Astrocyte (in vitro differentiated cells and primary cell): ENCODE measurements around the gene ENOX1. TPM values are rescaled to one million over a fixed set of nuclear protein-coding genes. Genes with fewer than 3 reads are reported as not detected.

Source experiments
- DNase-seq: peaks from one replicate; pipeline ENCODE4 v3.0.0-alpha.2; 2010; ENCODE audit warnings: low read depth
- FAIRE-seq: peaks from 2 replicates; lab custom pipeline; 2011; peaks lifted over from hg19 to GRCh38; lab: Jason Lieb, UNC
- H2AFZ ChIP-seq: 2 replicates; pipeline ENCODE4 v1.6.0; 2012; ENCODE audit warnings: low read depth, low read length, inconsistent platforms
- H3K27ac ChIP-seq: 2 replicates; pipeline ENCODE4 v1.5.1; 2011; ENCODE audit warnings: low read depth, low read length, inconsistent platforms
- H3K27me3 ChIP-seq: 2 replicates; pipeline ENCODE4 v1.6.0; 2011; ENCODE audit warnings: low read length, inconsistent platforms; ENCODE audit not compliant: insufficient read depth
- H3K36me3 ChIP-seq: 2 replicates; pipeline ENCODE4 v1.5.1; 2011; ENCODE audit warnings: low read length, inconsistent platforms; ENCODE audit not compliant: insufficient read depth
- H3K4me1 ChIP-seq: 2 replicates; pipeline ENCODE4 v1.5.1; 2011; ENCODE audit warnings: low read length, inconsistent platforms; ENCODE audit not compliant: insufficient read depth
- H3K4me2 ChIP-seq: 2 replicates; pipeline ENCODE4 v1.6.0; 2012; ENCODE audit warnings: low read length, inconsistent platforms
- H3K4me3 ChIP-seq: 2 replicates; pipeline ENCODE4 v1.5.1; 2011; ENCODE audit warnings: low read depth, mild to moderate bottlenecking, low read length, inconsistent platforms; ENCODE audit not compliant: insufficient read depth
- H3K79me2 ChIP-seq: 2 replicates; pipeline ENCODE4 v1.6.0; 2012; ENCODE audit warnings: mild to moderate bottlenecking, low read length, inconsistent platforms; ENCODE audit not compliant: insufficient read depth
- H3K9ac ChIP-seq: 2 replicates; pipeline ENCODE4 v1.6.0; 2012; ENCODE audit warnings: mild to moderate bottlenecking, low read length, inconsistent platforms
- H3K9me3 ChIP-seq: 2 replicates; pipeline ENCODE4 v1.5.1; 2012; ENCODE audit warnings: low read depth, mild to moderate bottlenecking, low read length, inconsistent platforms; ENCODE audit not compliant: insufficient read depth
- H4K20me1 ChIP-seq: 2 replicates; pipeline ENCODE4 v1.6.0; 2012; ENCODE audit warnings: low read length, inconsistent platforms; ENCODE audit not compliant: insufficient read depth
- H3K27ac Mint-ChIP-seq: one replicate; pipeline ENCODE4 v1.8.0; 2021; ENCODE audit warnings: mild to moderate bottlenecking, mixed read lengths; ENCODE audit not compliant: unreplicated experiment
- H3K27me3 Mint-ChIP-seq: one replicate; pipeline ENCODE4 v1.8.0; 2021; ENCODE audit warnings: low read depth, mixed read lengths; ENCODE audit not compliant: unreplicated experiment
- H3K36me3 Mint-ChIP-seq: one replicate; pipeline ENCODE4 v1.8.0; 2021; ENCODE audit warnings: low read depth, mixed read lengths; ENCODE audit not compliant: unreplicated experiment
- H3K4me1 Mint-ChIP-seq: one replicate; pipeline ENCODE4 v1.8.0; 2021; ENCODE audit warnings: low read depth, mixed read lengths; ENCODE audit not compliant: unreplicated experiment
- H3K4me3 Mint-ChIP-seq: one replicate; pipeline ENCODE4 v1.8.0; 2021; ENCODE audit warnings: mild to moderate bottlenecking, moderate library complexity, mixed read lengths; ENCODE audit not compliant: unreplicated experiment
- H3K9me3 Mint-ChIP-seq: one replicate; pipeline ENCODE4 v1.8.0; 2021; ENCODE audit warnings: mild to moderate bottlenecking, mixed read lengths; ENCODE audit not compliant: unreplicated experiment
- EZH2 ChIP-seq: IDR thresholded peaks from 2 replicates; pipeline ENCODE4 v1.6.1; 2012; ENCODE audit warnings: mild to moderate bottlenecking, low read length, inconsistent platforms; ENCODE audit not compliant: insufficient read depth
- total RNA-seq: library from RNA; stranded (reverse); gene quantifications from 2 replicates; pipeline ENCODE4 v1.2.1, GENCODE V29; 2021
- TF ChIP-seq, protein P1 (sequence below): IDR thresholded peaks from 2 replicates; pipeline ENCODE4 v1.5.1; 2011; ENCODE audit warnings: low read depth, mild to moderate bottlenecking, inconsistent platforms, low read length, moderate library complexity; ENCODE audit not compliant: insufficient read depth

The ENOX1 gene
- total RNA-seq, 1 donor from 2014 or later, result 2.3 TPM

- DNase-seq, result peak; percentile 17
- H3K27me3 ChIP-seq, result no peaks in the 10 kb centered on the region
- no peak overlapping the region for H3K9ac ChIP-seq
- H2AFZ ChIP-seq, result no peak overlapping the region
- H3K27ac ChIP-seq, result no peak overlapping the region
- no peak overlapping the region for H3K4me3 Mint-ChIP-seq
- no peaks in the 10 kb centered on the region for H3K4me1 Mint-ChIP-seq
- no peaks in the 10 kb centered on the region for H3K79me2 ChIP-seq
- no peaks in the 10 kb centered on the region for H3K4me1 ChIP-seq
- no peak for TF ChIP-seq EZH2
- TF ChIP-seq, protein P1, sequence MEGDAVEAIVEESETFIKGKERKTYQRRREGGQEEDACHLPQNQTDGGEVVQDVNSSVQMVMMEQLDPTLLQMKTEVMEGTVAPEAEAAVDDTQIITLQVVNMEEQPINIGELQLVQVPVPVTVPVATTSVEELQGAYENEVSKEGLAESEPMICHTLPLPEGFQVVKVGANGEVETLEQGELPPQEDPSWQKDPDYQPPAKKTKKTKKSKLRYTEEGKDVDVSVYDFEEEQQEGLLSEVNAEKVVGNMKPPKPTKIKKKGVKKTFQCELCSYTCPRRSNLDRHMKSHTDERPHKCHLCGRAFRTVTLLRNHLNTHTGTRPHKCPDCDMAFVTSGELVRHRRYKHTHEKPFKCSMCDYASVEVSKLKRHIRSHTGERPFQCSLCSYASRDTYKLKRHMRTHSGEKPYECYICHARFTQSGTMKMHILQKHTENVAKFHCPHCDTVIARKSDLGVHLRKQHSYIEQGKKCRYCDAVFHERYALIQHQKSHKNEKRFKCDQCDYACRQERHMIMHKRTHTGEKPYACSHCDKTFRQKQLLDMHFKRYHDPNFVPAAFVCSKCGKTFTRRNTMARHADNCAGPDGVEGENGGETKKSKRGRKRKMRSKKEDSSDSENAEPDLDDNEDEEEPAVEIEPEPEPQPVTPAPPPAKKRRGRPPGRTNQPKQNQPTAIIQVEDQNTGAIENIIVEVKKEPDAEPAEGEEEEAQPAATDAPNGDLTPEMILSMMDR, result no peak
- H4K20me1 ChIP-seq, result no peaks in the 10 kb centered on the region
- no peaks in the 10 kb centered on the region for H3K36me3 ChIP-seq
- H3K36me3 Mint-ChIP-seq, result no peaks in the 10 kb centered on the region
- no peaks in the 10 kb centered on the region for H3K9me3 Mint-ChIP-seq
- no peak overlapping the region for H3K4me2 ChIP-seq
- H3K4me3 ChIP-seq, result no peak overlapping the region
- no peak overlapping the region for H3K27ac Mint-ChIP-seq
- H3K27me3 Mint-ChIP-seq, result no peaks in the 10 kb centered on the region
- no peaks in the 10 kb centered on the region for H3K9me3 ChIP-seq
- peak; percentile 39 for FAIRE-seq
Measured at GRCh38 chr13:43648733-43649132, 138.0 kb downstream of the ENOX1 start.

DNA sequence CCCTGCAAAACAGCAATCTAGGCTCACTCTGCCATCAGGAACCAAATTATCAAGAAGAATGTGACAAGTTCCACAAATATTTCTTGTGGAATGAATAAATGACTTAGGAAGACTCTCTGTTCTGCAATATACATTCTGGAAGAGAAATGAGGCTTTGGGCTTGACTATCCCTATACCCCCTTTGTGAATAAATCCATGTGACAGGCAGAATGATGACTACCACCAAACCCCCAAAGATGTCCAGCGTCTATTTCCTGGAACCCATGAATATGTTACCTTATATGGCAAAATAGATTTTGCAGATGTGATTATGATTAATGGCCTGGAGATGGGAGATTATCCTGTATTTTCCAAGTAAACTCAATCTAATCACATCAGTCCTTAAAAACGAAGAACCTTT, 139.3 kb downstream of the ENOX1 start:
- H3K27me3 ChIP-seq, result no peaks in the 10 kb centered on the region
- no peak overlapping the region for H3K9ac ChIP-seq
- no peaks in the 10 kb centered on the region for H3K9me3 ChIP-seq
- Mint-ChIP-seq H3K36me3 (no peaks in the 10 kb centered on the region), H3K27ac (no peak overlapping the region), H3K4me1 (no peaks in the 10 kb centered on the region), H3K9me3 (no peaks in the 10 kb centered on the region), H3K4me3 (no peak overlapping the region), H3K27me3 (no peaks in the 10 kb centered on the region)
- no peak overlapping the region for H3K27ac ChIP-seq
- H3K4me3 ChIP-seq, result no peak overlapping the region
- no peaks in the 10 kb centered on the region for H3K79me2 ChIP-seq
- no peaks in the 10 kb centered on the region for H4K20me1 ChIP-seq
- H2AFZ ChIP-seq, result no peak overlapping the region
- no peaks in the 10 kb centered on the region for H3K4me1 ChIP-seq
- DNase-seq, result no peak
- no peak overlapping the region for H3K4me2 ChIP-seq
- no peak for FAIRE-seq
- no peaks in the 10 kb centered on the region for H3K36me3 ChIP-seq
- TF ChIP-seq EZH2, result no peak
- TF ChIP-seq, protein P1, result no peak

GRCh38 chr13:43640476-43640875, 146.3 kb downstream of the ENOX1 start:
- no peaks in the 10 kb centered on the region for H3K4me1 Mint-ChIP-seq
- Histone ChIP-seq H3K79me2 (no peaks in the 10 kb centered on the region), H3K4me2 (no peak overlapping the region), H3K36me3 (no peaks in the 10 kb centered on the region), H2AFZ (no peak overlapping the region), H3K9me3 (no peaks in the 10 kb centered on the region), H4K20me1 (no peaks in the 10 kb centered on the region), H3K27me3 (no peaks in the 10 kb centered on the region), H3K9ac (no peak overlapping the region), H3K4me3 (no peak overlapping the region), H3K27ac (no peak overlapping the region), H3K4me1 (no peaks in the 10 kb centered on the region)
- no peak for DNase-seq
- no peak for FAIRE-seq
- H3K27ac Mint-ChIP-seq, result no peak overlapping the region
- H3K36me3 Mint-ChIP-seq, result no peaks in the 10 kb centered on the region
- no peak for TF ChIP-seq EZH2
- TF ChIP-seq, protein P1, result no peak
- H3K9me3 Mint-ChIP-seq, result no peaks in the 10 kb centered on the region
- no peak overlapping the region for H3K4me3 Mint-ChIP-seq
- H3K27me3 Mint-ChIP-seq, result peaks cover 3% of the 10 kb centered on the region
